Stomach (tissue), 9 donors: ENCODE measurements around the gene CHST13. TPM values are rescaled to one million over a fixed set of nuclear protein-coding genes. Genes with fewer than 3 reads are reported as not detected.

ENCODE experiments used
- DNase-seq, 2 donors: peaks; one replicate each; pipeline versions ENCODE4 v3.0.0 to v3.0.0-alpha.2; 2013 to 2019
- H3K27ac ChIP-seq, 5 donors: fragments of 200-600 bp in 4 of 5; sonication (generic) in 4 of 5; one replicate each; pipeline ENCODE4 v1.5.1; 2013 to 2019; ENCODE audit warnings: mild to moderate bottlenecking in 1 of 5, moderate library complexity in 1 of 5
- H3K27me3 ChIP-seq, 3 donors: fragments of 200-600 bp; sonication (generic); one replicate each; pipeline ENCODE4 v1.5.1; 2017 to 2019; ENCODE audit warnings: mixed run types in 1 of 3
- H3K36me3 ChIP-seq, 4 donors: fragments of 200-600 bp; sonication (generic); 1 replicate in 3 of 4; 2 replicates in 1 of 4; pipeline ENCODE4 v1.5.1; 2016 to 2019
- H3K4me1 ChIP-seq, 4 donors: fragments of 200-600 bp; sonication (generic); one replicate each; pipeline ENCODE4 v1.5.1; 2016 to 2019
- H3K4me3 ChIP-seq, 4 donors: fragments of 200-600 bp; sonication (generic) in 3 of 4; one replicate each; pipeline ENCODE4 v1.5.1; 2016 to 2019; ENCODE audit warnings: mild to moderate bottlenecking in 1 of 4
- H3K9me3 ChIP-seq, 4 donors: fragments of 200-600 bp; sonication (generic); one replicate each; pipeline ENCODE4 v1.5.1; 2016 to 2019
- CTCF ChIP-seq, 7 experiments: fragments of 450-650 bp in 4 of 7; fragments of 200-600 bp in 3 of 7; sonication (generic) in 3 of 7; IDR thresholded peaks; one replicate each; pipeline ENCODE4 v1.5.1; 2016 to 2019; ENCODE audit warnings: antibody characterized with exemption in 7 of 7, control low read depth in 2 of 7, mild to moderate bottlenecking in 1 of 7
- EP300 ChIP-seq: sonication (generic); formaldehyde crosslinking; IDR thresholded peaks from one replicate; pipeline ENCODE4 v1.6.1; 2017; ENCODE audit warnings: antibody characterized with exemption
- POLR2A ChIP-seq, 4 donors: fragments of 450-650 bp; IDR thresholded peaks; one replicate each; pipeline ENCODE4 v1.6.1; 2016; ENCODE audit warnings: antibody characterized with exemption in 4 of 4, control low read depth in 2 of 4, mild to moderate bottlenecking in 1 of 4, moderate library complexity in 1 of 4
- POLR2AphosphoS5 ChIP-seq, 3 donors: sonication (generic); formaldehyde crosslinking; IDR thresholded peaks; one replicate each; pipeline ENCODE4 v1.6.1; 2016; ENCODE audit warnings: antibody characterized with exemption in 3 of 3
- WGBS, 5 donors: extraction: QIAGEN DNeasy Blood & Tissue Kit in 3 of 5; methylation state at CpG; one replicate each; pipeline versions ENCODE4 v1.1.5 to v1.1.7; 2013 to 2018; 5-methylcytosine and 5-hydroxymethylcytosine counted together
- intact Hi-C: fragments of 100-400 bp; cut with DNase I; formaldehyde crosslinking; loops from one replicate; pipeline ENCODE4 v1.15.1; 2023; ENCODE audit warnings: low total_unique reads
- polyA plus RNA-seq, 3 donors: library from polyadenylated mRNA; stranded (reverse); fragments of 200-250 nt; gene quantifications; one replicate each; pipeline ENCODE4 v1.2.3, GENCODE V29; 2013
- total RNA-seq, 5 donors: library from RNA; depleted of rRNA; stranded (reverse); fragments of >200 nt; gene quantifications; one replicate each; pipeline versions ENCODE4 v1.1.0 to v1.2.3, GENCODE V29; 2014 to 2016
- donor health status: healthy with polysubstance abuse.
- donor health status: Bipolar disorder and iron deficiency.
- donor health status: healthy.

The CHST13 gene
- total and polyA plus RNA-seq, 8 donors = 0.08 to 12.5 (median 1.0) TPM; not detected in 2

GRCh38 chr3:126501736-126502135 lies 22.2 kb upstream of the CHST13 start:
- DNase-seq = no peak
- intact Hi-C loops = no loop called here
- Histone ChIP-seq H3K4me3 (no peak overlapping the region), H3K27ac (no peak overlapping the region), H3K4me1 (no peaks in the 10 kb centered on the region), H3K36me3 (no peaks in the 10 kb centered on the region), H3K27me3 (peaks cover 0 to 15% (median 0%) of the 10 kb centered on the region in 3 donors), H3K9me3 (no peaks in the 10 kb centered on the region)
- TF ChIP-seq CTCF (IDR thresholded peaks at IDR 0.05) (no peak), POLR2A (IDR thresholded peaks at IDR 0.05) (no peak), POLR2AphosphoS5 (IDR thresholded peaks at IDR 0.05) (no peak), EP300 (no peak)
- 52 to 74% (median 57%) methylated on average over 5 to 7 of the region's 7 CpGs for WGBS, 5 donors

DNA sequence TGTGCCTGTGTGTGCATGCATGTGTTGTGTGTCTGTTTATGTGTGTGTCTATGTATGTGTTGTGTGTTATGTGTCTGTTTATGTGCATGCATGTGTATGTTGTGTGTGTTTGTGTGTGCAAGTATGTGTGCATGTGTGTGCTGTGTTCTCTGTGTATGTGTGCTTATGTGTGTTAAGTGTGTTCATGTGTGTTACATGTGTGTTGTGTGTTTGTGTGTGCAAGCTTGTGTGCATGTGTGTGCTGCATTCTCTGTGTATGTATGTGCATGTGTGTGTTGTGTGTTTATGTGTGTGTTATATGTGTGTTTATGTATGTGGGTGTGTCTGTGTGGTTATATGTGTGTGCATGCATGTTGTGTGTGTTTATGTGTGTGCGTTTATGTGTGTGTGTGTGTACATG lies 21.3 kb upstream of the CHST13 start:
- H3K27me3 ChIP-seq = peaks cover 0 to 9% (median 0%) of the 10 kb centered on the region in 3 donors
- 87 to 97% (median 92%) methylated on average over 1 of the region's 1 CpG for WGBS, 5 donors
- H3K27ac ChIP-seq = no peak overlapping the region
- intact Hi-C loops = no loop called here
- no peak for DNase-seq
- no peaks in the 10 kb centered on the region for H3K36me3 ChIP-seq
- no peak overlapping the region for H3K4me3 ChIP-seq
- H3K4me1 ChIP-seq = no peaks in the 10 kb centered on the region
- no peaks in the 10 kb centered on the region for H3K9me3 ChIP-seq
- peak in 1 of 4 donors; percentile 18 for TF ChIP-seq POLR2A (IDR thresholded peaks at IDR 0.05)
- no peak for TF ChIP-seq CTCF (IDR thresholded peaks at IDR 0.05)
- no peak for TF ChIP-seq EP300
- TF ChIP-seq POLR2AphosphoS5 (IDR thresholded peaks at IDR 0.05) = no peak

GRCh38 chr3:126503701-126504100 lies 20.3 kb upstream of the CHST13 start:
- Histone ChIP-seq H3K27ac (no peak overlapping the region), H3K4me3 (no peak overlapping the region), H3K4me1 (no peaks in the 10 kb centered on the region), H3K27me3 (peaks cover 0 to 9% (median 0%) of the 10 kb centered on the region in 3 donors), H3K36me3 (no peaks in the 10 kb centered on the region), H3K9me3 (no peaks in the 10 kb centered on the region)
- no peak for DNase-seq
- 84 to 97% (median 88%) methylated on average over 7 to 10 of the region's 10 CpGs for WGBS, 5 donors
- intact Hi-C loops = no loop called here
- TF ChIP-seq EP300 (no peak), CTCF (IDR thresholded peaks at IDR 0.05) (no peak), POLR2A (IDR thresholded peaks at IDR 0.05) (no peak), POLR2AphosphoS5 (IDR thresholded peaks at IDR 0.05) (no peak)

DNA sequence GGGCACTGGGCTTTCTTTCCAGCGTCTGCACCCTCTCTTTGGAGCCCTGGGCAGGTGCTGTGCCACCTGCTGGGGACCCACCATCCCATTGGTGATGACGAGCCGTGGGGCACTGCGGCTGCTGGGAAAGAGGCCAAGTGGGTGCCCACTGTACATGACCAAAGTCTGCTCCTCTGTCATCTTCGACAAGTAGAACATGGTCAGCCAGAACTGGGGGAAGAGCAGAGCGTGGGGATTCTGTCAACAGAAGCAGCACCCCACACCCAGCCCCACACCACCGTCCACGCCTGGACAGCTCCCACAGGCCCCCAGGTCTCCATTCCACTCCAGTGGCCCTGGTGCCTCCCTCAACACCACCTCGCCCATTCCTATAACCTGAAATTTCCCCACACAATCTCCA lies 16.1 kb upstream of the CHST13 start:
- Histone ChIP-seq H3K27me3 (peaks cover 0 to 9% (median 0%) of the 10 kb centered on the region in 3 donors), H3K36me3 (no peaks in the 10 kb centered on the region), H3K4me3 (no peak overlapping the region), H3K4me1 (no peaks in the 10 kb centered on the region), H3K9me3 (no peaks in the 10 kb centered on the region), H3K27ac (no peak overlapping the region)
- intact Hi-C loops = no loop called here
- TF ChIP-seq POLR2A (IDR thresholded peaks at IDR 0.05) (no peak), POLR2AphosphoS5 (IDR thresholded peaks at IDR 0.05) (no peak)
- no peak for DNase-seq
- 81 to 91% (median 90%) methylated on average over 9 of the region's 9 CpGs for WGBS, 5 donors

- Histone ChIP-seq H3K36me3 (no peaks in the 10 kb centered on the region), H3K9me3 (no peaks in the 10 kb centered on the region), H3K27me3 (peaks cover 0 to 6% (median 0%) of the 10 kb centered on the region in 3 donors), H3K4me1 (no peaks in the 10 kb centered on the region), H3K4me3 (no peak overlapping the region), H3K27ac (no peak overlapping the region)
- intact Hi-C loops = no loop called here
- TF ChIP-seq POLR2AphosphoS5 (IDR thresholded peaks at IDR 0.05) = no peak
- no peak for TF ChIP-seq EP300
- TF ChIP-seq CTCF (IDR thresholded peaks at IDR 0.05) = no peak
- TF ChIP-seq POLR2A (IDR thresholded peaks at IDR 0.05) = no peak
- DNase-seq = no peak
- WGBS, 5 donors = 75 to 82% (median 77%) methylated on average over 3 to 4 of the region's 4 CpGs
Observed at GRCh38 chr3:126508564-126508964, 15.4 kb upstream of the CHST13 start.
